ENCODE measurements around the gene APOBEC3A. TPM values are rescaled to one million over a fixed set of nuclear protein-coding genes. Genes with fewer than 3 reads are reported as not detected.

APOBEC3A gene
- total and polyA plus RNA-seq, 2 of the 13 experiments (the other 11 are each of a cell fraction or from before 2014, with no cell fraction given), result not detected

DNA sequence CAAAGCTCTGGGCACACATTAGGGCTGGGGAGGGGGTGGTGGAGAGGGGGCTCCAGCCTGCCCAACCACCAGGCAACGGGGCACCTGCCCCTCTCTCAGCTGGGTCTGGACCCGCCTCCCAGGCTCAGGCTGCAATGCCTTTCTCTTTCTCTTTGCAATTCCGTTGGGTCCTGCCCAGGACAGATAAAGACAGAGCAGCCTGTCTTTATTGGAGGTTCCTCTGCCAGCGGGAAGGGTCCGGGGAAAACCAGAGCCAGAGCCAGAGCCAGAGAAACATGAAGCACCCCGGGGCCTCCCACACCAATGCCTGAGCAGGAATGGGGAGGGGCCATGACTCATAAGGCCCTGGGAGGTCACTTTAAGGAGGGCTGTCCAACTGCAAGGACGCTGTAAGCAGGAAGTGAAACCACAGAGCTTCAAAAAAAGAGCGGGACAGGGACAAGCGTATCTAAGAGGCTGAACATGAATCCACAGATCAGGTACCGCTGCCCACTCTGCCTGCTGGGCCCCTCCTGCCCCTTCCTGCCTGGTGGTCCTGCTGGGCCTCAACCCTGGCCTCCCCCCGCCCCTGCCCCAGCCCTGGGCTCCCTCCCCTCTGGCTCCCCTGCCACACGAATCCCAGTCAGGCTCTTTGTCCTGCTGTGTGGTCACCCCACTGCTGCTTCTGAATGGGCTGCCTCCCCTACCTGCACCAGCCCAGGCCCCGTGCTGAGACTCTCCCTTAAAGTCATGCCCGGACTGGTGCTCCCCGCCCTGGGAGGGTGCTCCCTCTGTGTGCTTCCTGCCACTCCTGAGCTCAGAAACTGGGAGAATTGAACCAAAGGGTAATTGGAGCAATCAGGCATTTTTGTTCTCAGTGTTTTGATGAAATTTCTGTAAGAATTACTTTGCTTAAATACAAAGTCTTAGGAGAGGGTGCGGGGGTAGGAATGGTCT, 24.9 kb downstream of the APOBEC3A start, which contains the start of gene APOBEC3B (continued):
- TF ChIP-seq, protein P1, sequence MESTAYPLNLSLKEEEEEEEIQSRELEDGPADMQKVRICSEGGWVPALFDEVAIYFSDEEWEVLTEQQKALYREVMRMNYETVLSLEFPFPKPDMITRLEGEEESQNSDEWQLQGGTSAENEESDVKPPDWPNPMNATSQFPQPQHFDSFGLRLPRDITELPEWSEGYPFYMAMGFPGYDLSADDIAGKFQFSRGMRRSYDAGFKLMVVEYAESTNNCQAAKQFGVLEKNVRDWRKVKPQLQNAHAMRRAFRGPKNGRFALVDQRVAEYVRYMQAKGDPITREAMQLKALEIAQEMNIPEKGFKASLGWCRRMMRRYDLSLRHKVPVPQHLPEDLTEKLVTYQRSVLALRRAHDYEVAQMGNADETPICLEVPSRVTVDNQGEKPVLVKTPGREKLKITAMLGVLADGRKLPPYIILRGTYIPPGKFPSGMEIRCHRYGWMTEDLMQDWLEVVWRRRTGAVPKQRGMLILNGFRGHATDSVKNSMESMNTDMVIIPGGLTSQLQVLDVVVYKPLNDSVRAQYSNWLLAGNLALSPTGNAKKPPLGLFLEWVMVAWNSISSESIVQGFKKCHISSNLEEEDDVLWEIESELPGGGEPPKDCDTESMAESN (CRISPR knock-in tag; conservative IDR thresholded peaks at IDR 0.05), result 0 out of 2 replicates have a peak, but pooled peaks have one; percentile 30
- TF ChIP-seq ZNF883 (CRISPR knock-in tag; IDR thresholded peaks at IDR 0.05; ENCODE audit: not compliant biosample characterization), result no peak
- TF ChIP-seq NFYC (CRISPR knock-in tag; IDR thresholded peaks at IDR 0.05), result peak; percentile 53
- peak; percentile 77; the same call in 1 of the 2 replicates for TF ChIP-seq JUND (CRISPR knock-in tag; IDR thresholded peaks at IDR 0.05)
- TF ChIP-seq NR2C2 (CRISPR knock-in tag; IDR thresholded peaks at IDR 0.05; ENCODE audit: borderline replicate concordance), result peak; percentile 80
- no peak for TF ChIP-seq ZBTB49 (CRISPR knock-in tag; IDR thresholded peaks at IDR 0.05; ENCODE audit: borderline replicate concordance)
- TF ChIP-seq ZNF775 (CRISPR knock-in tag; IDR thresholded peaks at IDR 0.05; ENCODE audit: borderline replicate concordance), result no peak
- TF ChIP-seq SNRNP70 (IDR thresholded peaks at IDR 0.05; ENCODE audit: low read depth, low read length), result no peak
- no peak for TF ChIP-seq NONO (IDR thresholded peaks at IDR 0.05)
- no peak for TF ChIP-seq NONO (CRISPR knock-in tag; conservative IDR thresholded peaks at IDR 0.05)
- TF ChIP-seq LCORL (IDR thresholded peaks at IDR 0.05), result no peak
- TF ChIP-seq LCORL (CRISPR knock-in tag; IDR thresholded peaks at IDR 0.05), result no peak
- no peak for TF ChIP-seq GPBP1L1 (CRISPR knock-in tag; IDR thresholded peaks at IDR 0.05)
- no peak for TF ChIP-seq ZNF235 (CRISPR knock-in tag; IDR thresholded peaks at IDR 0.05; ENCODE audit: borderline replicate concordance)
- TF ChIP-seq TBL1XR1 (IDR thresholded peaks at IDR 0.05; ENCODE audit: borderline replicate concordance, low read length, partially characterized antibody), result no peak
- no peak for TF ChIP-seq ZNF337 (CRISPR knock-in tag; IDR thresholded peaks at IDR 0.05; ENCODE audit: borderline replicate concordance, low read depth)
- no peak for TF ChIP-seq ZNF138 (CRISPR knock-in tag; IDR thresholded peaks at IDR 0.05; ENCODE audit: low read depth)
- TF ChIP-seq ZNF205 (CRISPR knock-in tag; IDR thresholded peaks at IDR 0.05), result no peak
- no peak; the same call in 1 of the 2 replicates for TF ChIP-seq NRL (CRISPR knock-in tag; IDR thresholded peaks at IDR 0.05; ENCODE audit: borderline replicate concordance)
- TF ChIP-seq, protein P2, sequence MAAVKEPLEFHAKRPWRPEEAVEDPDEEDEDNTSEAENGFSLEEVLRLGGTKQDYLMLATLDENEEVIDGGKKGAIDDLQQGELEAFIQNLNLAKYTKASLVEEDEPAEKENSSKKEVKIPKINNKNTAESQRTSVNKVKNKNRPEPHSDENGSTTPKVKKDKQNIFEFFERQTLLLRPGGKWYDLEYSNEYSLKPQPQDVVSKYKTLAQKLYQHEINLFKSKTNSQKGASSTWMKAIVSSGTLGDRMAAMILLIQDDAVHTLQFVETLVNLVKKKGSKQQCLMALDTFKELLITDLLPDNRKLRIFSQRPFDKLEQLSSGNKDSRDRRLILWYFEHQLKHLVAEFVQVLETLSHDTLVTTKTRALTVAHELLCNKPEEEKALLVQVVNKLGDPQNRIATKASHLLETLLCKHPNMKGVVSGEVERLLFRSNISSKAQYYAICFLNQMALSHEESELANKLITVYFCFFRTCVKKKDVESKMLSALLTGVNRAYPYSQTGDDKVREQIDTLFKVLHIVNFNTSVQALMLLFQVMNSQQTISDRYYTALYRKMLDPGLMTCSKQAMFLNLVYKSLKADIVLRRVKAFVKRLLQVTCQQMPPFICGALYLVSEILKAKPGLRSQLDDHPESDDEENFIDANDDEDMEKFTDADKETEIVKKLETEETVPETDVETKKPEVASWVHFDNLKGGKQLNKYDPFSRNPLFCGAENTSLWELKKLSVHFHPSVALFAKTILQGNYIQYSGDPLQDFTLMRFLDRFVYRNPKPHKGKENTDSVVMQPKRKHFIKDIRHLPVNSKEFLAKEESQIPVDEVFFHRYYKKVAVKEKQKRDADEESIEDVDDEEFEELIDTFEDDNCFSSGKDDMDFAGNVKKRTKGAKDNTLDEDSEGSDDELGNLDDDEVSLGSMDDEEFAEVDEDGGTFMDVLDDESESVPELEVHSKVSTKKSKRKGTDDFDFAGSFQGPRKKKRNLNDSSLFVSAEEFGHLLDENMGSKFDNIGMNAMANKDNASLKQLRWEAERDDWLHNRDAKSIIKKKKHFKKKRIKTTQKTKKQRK (IDR thresholded peaks at IDR 0.05; ENCODE audit: low read length), result no peak
